Body of pancreas (tissue), 4 donors: ENCODE results near the gene SPOUT1.

Experiments
- CTCF ChIP-seq, 7 experiments: fragments of 450-650 bp in 4 of 7; fragments of 200-600 bp in 3 of 7; sonication (generic) in 3 of 7; IDR thresholded peaks; one replicate each; pipeline ENCODE4 v1.5.1; 2016 to 2019; ENCODE audit warnings: antibody characterized with exemption in 7 of 7
- POLR2A ChIP-seq, 3 donors: fragments of 450-650 bp; IDR thresholded peaks; one replicate each; pipeline ENCODE4 v1.6.1; 2016; ENCODE audit warnings: antibody characterized with exemption in 3 of 3, mild to moderate bottlenecking in 2 of 3

GRCh38 chr9:128802482-128802881 lies 27.1 kb downstream of the SPOUT1 start:
- TF ChIP-seq CTCF (IDR thresholded peaks at IDR 0.05) (no peak), POLR2A (IDR thresholded peaks at IDR 0.05) (no peak)
